BE2C (cell line): Measurements from ENCODE around the gene FRMD8.
"Not testable (repeated sequence)": the region's sequence is repeated elsewhere in the genome, so short reads cannot be mapped to it uniquely, and the experiment has no call there.

Experiments used
- DNase-seq: peaks from one replicate; pipeline ENCODE4 v3.0.0-alpha.2; 2020
- H3K27me3 ChIP-seq: fragments of 250-450 bp; sonication (Bioruptor Pico); 2 replicates; pipeline ENCODE4 v1.5.1; 2020; ENCODE audit warnings: mild to moderate bottlenecking
- H3K36me3 ChIP-seq: fragments of 250-450 bp; sonication (Bioruptor Pico); 2 replicates; pipeline ENCODE4 v1.5.1; 2020; ENCODE audit warnings: mild to moderate bottlenecking
- H3K4me1 ChIP-seq: fragments of 250-450 bp; sonication (Bioruptor Pico); 2 replicates; pipeline ENCODE4 v1.5.1; 2020
- H3K4me3 ChIP-seq: 2 replicates; pipeline ENCODE4 v1.5.1; 2011; ENCODE audit warnings: low read depth, low read length
- H3K9me3 ChIP-seq: fragments of 250-450 bp; sonication (Bioruptor Pico); 2 replicates; pipeline ENCODE4 v1.5.1; 2020
- CTCF ChIP-seq: IDR thresholded peaks from 2 replicates; pipeline ENCODE4 v1.5.1; 2012; ENCODE audit warnings: mild to moderate bottlenecking, low read depth, low read length

The FRMD8 gene

GRCh38 chr11:65445101-65445603 is 58.7 kb downstream of the FRMD8 start:
- H3K27me3 ChIP-seq = no peaks in the 10 kb centered on the region
- H3K4me3 ChIP-seq = no peak overlapping the region
- H3K9me3 ChIP-seq = no peaks in the 10 kb centered on the region
- H3K4me1 ChIP-seq = no peaks in the 10 kb centered on the region
- TF ChIP-seq CTCF = no peak
- no peak for DNase-seq
- no peaks in the 10 kb centered on the region; the same call in 1 of the 2 replicates for H3K36me3 ChIP-seq

GRCh38 chr11:65445604-65446445 is 59.4 kb downstream of the FRMD8 start:
- Histone ChIP-seq H3K27me3 (no peaks in the 10 kb centered on the region), H3K36me3 (no peaks in the 10 kb centered on the region; the same call in 1 of the 2 replicates), H3K4me1 (no peaks in the 10 kb centered on the region), H3K9me3 (no peaks in the 10 kb centered on the region), H3K4me3 (no peak overlapping the region)
- no peak for DNase-seq
- TF ChIP-seq CTCF = no peak

DNA sequence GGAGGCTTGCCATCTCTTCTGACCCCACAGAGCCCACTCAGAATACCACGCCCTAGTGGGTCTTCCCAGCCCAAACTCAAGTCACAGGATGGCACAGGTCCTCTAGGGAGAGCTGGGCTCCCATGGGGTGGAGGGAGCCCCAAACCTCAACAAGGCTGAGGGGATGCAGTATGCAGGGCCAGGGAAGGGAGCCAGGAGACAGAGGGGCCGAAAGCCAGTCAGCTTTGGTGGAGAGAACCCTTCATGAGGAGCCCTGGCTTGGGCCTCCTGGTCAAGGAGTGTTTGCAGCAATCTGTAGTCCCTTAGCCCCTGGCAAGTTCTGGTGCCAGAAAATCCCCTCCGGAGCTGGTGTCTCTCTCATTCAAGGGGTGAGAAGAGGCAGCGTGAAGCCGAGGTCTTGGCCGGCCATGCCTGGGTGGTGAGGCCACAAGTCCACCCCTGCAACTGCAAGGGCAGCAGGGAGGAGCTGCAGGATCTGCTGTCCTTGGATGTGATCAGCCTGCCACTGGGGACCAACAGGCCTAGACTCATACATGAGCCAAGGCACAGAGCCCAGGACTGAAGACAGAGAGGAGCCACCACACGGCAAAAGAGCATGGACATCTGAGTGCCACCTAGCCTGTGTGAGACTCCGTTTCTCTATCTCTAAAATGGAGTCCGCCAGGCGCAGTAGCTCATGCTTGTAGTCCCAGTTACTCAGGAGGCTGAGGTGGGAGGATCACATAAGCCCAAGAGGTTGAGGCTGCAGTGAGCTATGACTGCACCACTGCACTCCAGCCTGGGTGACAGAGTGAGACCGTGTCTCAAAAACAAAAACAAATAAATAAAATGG is 60.2 kb downstream of the FRMD8 start:
- H3K4me1 ChIP-seq = no peaks in the 10 kb centered on the region

DNA sequence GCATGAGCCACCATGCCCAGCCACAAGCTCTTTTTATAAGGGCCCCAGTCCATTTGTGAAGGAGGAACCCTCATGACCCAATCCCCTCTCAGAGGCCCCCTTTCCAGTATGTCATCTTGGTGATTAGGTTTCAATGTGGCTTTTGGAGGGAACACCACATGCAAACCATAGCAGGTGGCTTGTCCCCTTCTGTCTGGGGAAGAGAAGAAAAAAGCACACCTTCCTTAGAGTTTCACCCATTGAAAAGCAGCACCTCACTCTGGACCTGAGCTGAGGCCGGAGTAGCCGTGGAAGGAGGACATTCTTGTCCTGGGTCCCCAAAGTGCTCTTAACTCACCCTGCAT is 61.6 kb downstream of the FRMD8 start:
- no peaks in the 10 kb centered on the region for H3K27me3 ChIP-seq
- TF ChIP-seq CTCF = no peak
- no peaks in the 10 kb centered on the region for H3K4me1 ChIP-seq
- no peaks in the 10 kb centered on the region for H3K9me3 ChIP-seq
- no peaks in the 10 kb centered on the region; the same call in 1 of the 2 replicates for H3K36me3 ChIP-seq
- H3K4me3 ChIP-seq = no peak overlapping the region
- DNase-seq = no peak

More for the DNA sequence above, 60.2 kb downstream of the FRMD8 start:
- Histone ChIP-seq H3K4me3 (no peak overlapping the region), H3K27me3 (no peaks in the 10 kb centered on the region), H3K9me3 (no peaks in the 10 kb centered on the region), H3K36me3 (no peaks in the 10 kb centered on the region; the same call in 1 of the 2 replicates)
- no peak for DNase-seq
- no peak for TF ChIP-seq CTCF

DNA sequence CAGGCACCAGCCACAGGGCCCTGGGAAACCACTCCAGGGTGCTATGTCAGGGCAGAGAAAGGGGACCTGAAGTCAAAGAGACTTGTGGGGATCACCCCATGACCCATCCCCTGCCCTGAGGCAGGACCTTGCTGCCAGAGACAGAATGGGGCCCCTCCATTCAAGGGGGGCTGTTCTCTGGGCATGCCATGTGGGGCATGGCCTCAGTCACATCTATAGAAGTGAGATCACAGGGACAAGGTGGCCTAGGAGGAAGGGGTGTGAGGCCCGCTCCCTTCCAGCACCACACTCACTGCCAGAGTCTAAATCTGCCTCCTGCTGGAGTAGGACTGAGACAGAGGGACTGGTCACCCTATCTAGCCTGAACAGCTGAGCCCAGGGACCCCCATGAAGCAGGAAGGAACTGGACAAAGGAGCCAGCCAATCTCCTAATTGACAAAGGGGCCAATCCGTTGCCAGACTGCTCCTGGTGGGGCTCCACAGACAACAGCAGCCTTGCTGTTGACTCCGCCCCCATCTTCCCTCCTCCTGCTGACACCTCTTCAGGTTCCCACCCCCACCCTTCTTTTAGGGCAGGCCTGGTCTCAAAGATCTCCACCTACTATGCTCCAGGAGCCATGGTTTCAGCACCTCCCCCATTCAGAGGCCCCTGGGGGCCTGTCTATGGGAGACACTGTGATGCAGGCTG is 62.1 kb downstream of the FRMD8 start:
- Histone ChIP-seq H3K9me3 (no peaks in the 10 kb centered on the region), H3K36me3 (no peaks in the 10 kb centered on the region; the same call in 1 of the 2 replicates), H3K4me1 (no peaks in the 10 kb centered on the region), H3K27me3 (no peaks in the 10 kb centered on the region), H3K4me3 (no peak overlapping the region)
- DNase-seq = no peak
- no peak for TF ChIP-seq CTCF

- H3K27me3 ChIP-seq, H3K9me3 ChIP-seq: not testable (repeated sequence)
These were observed 64.9 kb downstream of the FRMD8 start for GRCh38 chr11:65451301-65451700.

DNA sequence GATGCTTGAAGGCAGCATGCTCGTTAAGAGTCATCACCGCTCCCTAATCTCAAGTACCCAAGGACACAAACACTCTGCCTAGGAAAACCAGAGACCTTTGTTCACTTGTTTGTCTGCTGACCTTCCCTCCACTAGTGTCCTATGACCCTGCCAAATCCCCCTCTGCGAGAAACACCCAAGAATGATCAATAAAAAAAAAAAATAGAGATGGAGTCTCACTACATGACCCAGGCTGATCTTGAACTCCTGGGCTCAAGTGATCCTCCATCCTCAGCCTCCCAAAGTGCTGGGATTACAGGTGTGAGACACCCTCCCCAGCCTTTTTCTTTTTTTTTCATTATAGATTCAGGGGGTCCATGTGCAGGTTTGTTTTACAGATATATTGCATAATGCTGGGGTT is 65.8 kb downstream of the FRMD8 start:
- H3K4me1 ChIP-seq, H3K27me3 ChIP-seq, H3K9me3 ChIP-seq, H3K4me3 ChIP-seq, DNase-seq, H3K36me3 ChIP-seq: not testable (repeated sequence)

More at GRCh38 chr11:65451301-65451700, 64.9 kb downstream of the FRMD8 start:
- not testable (repeated sequence) for H3K4me3 ChIP-seq, H3K36me3 ChIP-seq, DNase-seq, H3K4me1 ChIP-seq
